ENCODE data around the gene ZFP69B. TPM values are rescaled to one million over a fixed set of nuclear protein-coding genes. Genes with fewer than 3 reads are reported as not detected.

Gene ZFP69B
- total RNA-seq, 1 experiment from 2014 or later, result 1.2 TPM

GRCh38 chr1:40423951-40424618 is 26.2 kb upstream of the ZFP69B start:
- no peaks in the 10 kb centered on the region for H3K4me1 ChIP-seq
- TF ChIP-seq CTCF (IDR thresholded peaks at IDR 0.05; ENCODE audit: insufficient read depth in 1 of 2, low read depth in 1 of 2, low read length in 1 of 2, severe bottlenecking in 1 of 2, unreplicated experiment in 1 of 2), result no peak
- no peaks in the 10 kb centered on the region for H3K4me1 Mint-ChIP-seq (ENCODE audit: low read depth, unreplicated experiment)

GRCh38 chr1:40425198-40425597 is 25.1 kb upstream of the ZFP69B start:
- no peaks in the 10 kb centered on the region for H3K36me3 Mint-ChIP-seq (ENCODE audit: insufficient read depth, unreplicated experiment)
- POLR2A ChIA-PET, result no interaction called here

More at GRCh38 chr1:40423951-40424618, 26.2 kb upstream of the ZFP69B start:
- no TSS peak for BruUV-seq (replicated peaks)
- no peak overlapping the region for H3K4me3 ChIP-seq (ENCODE audit: low read depth, low read length)
- H3K36me3 ChIP-seq (ENCODE audit: control insufficient read depth, insufficient read depth, low read length), result no peaks in the 10 kb centered on the region
- H3K27ac Mint-ChIP-seq (ENCODE audit: unreplicated experiment), result no peak overlapping the region
- DNase-seq, result no peak
- intact Hi-C loops (cut with micrococcal nuclease; ENCODE audit: unreplicated experiment), result no loop called here
- ChIA-PET CTCF (no interaction called here), POLR2A (no interaction called here)
- no peaks in the 10 kb centered on the region for H3K9me3 ChIP-seq
- H3K9me3 Mint-ChIP-seq (ENCODE audit: unreplicated experiment), result no peaks in the 10 kb centered on the region
- H3K27me3 Mint-ChIP-seq (ENCODE audit: insufficient read depth, unreplicated experiment), result no peaks in the 10 kb centered on the region
- no peak overlapping the region for H3K4me3 Mint-ChIP-seq (ENCODE audit: unreplicated experiment)
- H3K27me3 ChIP-seq (replicated peaks; ENCODE audit: control insufficient read depth, insufficient read depth, low read length), result no peaks in the 10 kb centered on the region
- peaks cover under 1% of the 10 kb centered on the region for H3K36me3 Mint-ChIP-seq (ENCODE audit: insufficient read depth, unreplicated experiment)

GRCh38 chr1:40431385-40431784 is 18.9 kb upstream of the ZFP69B start:
- H3K27me3 Mint-ChIP-seq (ENCODE audit: insufficient read depth, unreplicated experiment), result no peaks in the 10 kb centered on the region
- Histone ChIP-seq H3K27me3 (replicated peaks; ENCODE audit: control insufficient read depth, insufficient read depth, low read length) (no peaks in the 10 kb centered on the region), H3K36me3 (ENCODE audit: control insufficient read depth, insufficient read depth, low read length) (no peaks in the 10 kb centered on the region), H3K9me3 (no peaks in the 10 kb centered on the region), H3K4me1 (no peaks in the 10 kb centered on the region), H3K4me3 (ENCODE audit: low read depth, low read length) (no peak overlapping the region)
- intact Hi-C loops (cut with micrococcal nuclease; ENCODE audit: unreplicated experiment), result no loop called here
- POLR2A ChIA-PET, result no interaction called here
- no TSS peak for BruUV-seq (replicated peaks)
- H3K4me1 Mint-ChIP-seq (ENCODE audit: low read depth, unreplicated experiment), result no peaks in the 10 kb centered on the region
- TF ChIP-seq CTCF (IDR thresholded peaks at IDR 0.05; ENCODE audit: insufficient read depth in 1 of 2, low read depth in 1 of 2, low read length in 1 of 2, severe bottlenecking in 1 of 2, unreplicated experiment in 1 of 2), result no peak
- DNase-seq, result no peak
- no peak overlapping the region for H3K4me3 Mint-ChIP-seq (ENCODE audit: unreplicated experiment)
- H3K27ac Mint-ChIP-seq (ENCODE audit: unreplicated experiment), result no peak overlapping the region
- H3K9me3 Mint-ChIP-seq (ENCODE audit: unreplicated experiment), result no peaks in the 10 kb centered on the region
- H3K36me3 Mint-ChIP-seq (ENCODE audit: insufficient read depth, unreplicated experiment), result no peaks in the 10 kb centered on the region
- CTCF ChIA-PET, result no interaction called here

More at GRCh38 chr1:40425198-40425597, 25.1 kb upstream of the ZFP69B start:
- Mint-ChIP-seq H3K9me3 (ENCODE audit: unreplicated experiment) (no peaks in the 10 kb centered on the region), H3K27me3 (ENCODE audit: insufficient read depth, unreplicated experiment) (no peaks in the 10 kb centered on the region), H3K4me1 (ENCODE audit: low read depth, unreplicated experiment) (no peaks in the 10 kb centered on the region), H3K4me3 (ENCODE audit: unreplicated experiment) (no peak overlapping the region), H3K27ac (ENCODE audit: unreplicated experiment) (no peak overlapping the region)
- Histone ChIP-seq H3K4me3 (ENCODE audit: low read depth, low read length) (no peak overlapping the region), H3K36me3 (ENCODE audit: control insufficient read depth, insufficient read depth, low read length) (no peaks in the 10 kb centered on the region), H3K27me3 (replicated peaks; ENCODE audit: control insufficient read depth, insufficient read depth, low read length) (no peaks in the 10 kb centered on the region), H3K4me1 (no peaks in the 10 kb centered on the region), H3K9me3 (no peaks in the 10 kb centered on the region)
- DNase-seq, result no peak
- CTCF ChIA-PET, result no interaction called here
- TF ChIP-seq CTCF (IDR thresholded peaks at IDR 0.05; ENCODE audit: insufficient read depth in 1 of 2, low read depth in 1 of 2, low read length in 1 of 2, severe bottlenecking in 1 of 2, unreplicated experiment in 1 of 2), result no peak
- intact Hi-C loops (cut with micrococcal nuclease; ENCODE audit: unreplicated experiment), result no loop called here
- no TSS peak for BruUV-seq (replicated peaks)

All from Caco-2 (cell line).